Measurements from ENCODE around the gene CBFB.
"Not testable (repeated sequence)": the region's sequence is repeated elsewhere in the genome, so short reads cannot be mapped to it uniquely, and the experiment has no call there.

CBFB gene

DNA sequence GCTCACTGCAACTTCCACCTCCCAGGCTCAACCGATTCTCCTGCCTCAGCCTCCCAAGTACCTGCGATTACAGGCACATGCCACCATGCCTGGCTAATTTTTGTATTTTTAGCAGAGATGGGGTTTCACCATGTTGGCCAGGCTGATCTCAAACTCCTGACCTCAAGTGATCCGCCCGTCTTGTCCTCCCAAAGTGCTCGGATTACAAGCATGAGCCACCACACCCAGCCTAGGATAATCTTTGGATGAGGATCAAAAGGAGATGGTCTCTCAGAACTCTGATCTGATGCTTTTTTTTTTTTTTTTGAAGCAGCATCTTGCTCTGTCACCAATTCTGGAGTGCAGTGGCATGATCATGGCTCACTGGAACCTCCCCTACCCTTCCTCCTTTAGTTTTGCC is 93.8 kb downstream of the CBFB start:
- not testable (repeated sequence) for H3K4me3 ChIP-seq (ENCODE audit: insufficient read depth, low read depth, low read length)
- 94 to 95% methylated on average over 5 of the region's 5 CpGs for WGBS, 2 experiments

DNA sequence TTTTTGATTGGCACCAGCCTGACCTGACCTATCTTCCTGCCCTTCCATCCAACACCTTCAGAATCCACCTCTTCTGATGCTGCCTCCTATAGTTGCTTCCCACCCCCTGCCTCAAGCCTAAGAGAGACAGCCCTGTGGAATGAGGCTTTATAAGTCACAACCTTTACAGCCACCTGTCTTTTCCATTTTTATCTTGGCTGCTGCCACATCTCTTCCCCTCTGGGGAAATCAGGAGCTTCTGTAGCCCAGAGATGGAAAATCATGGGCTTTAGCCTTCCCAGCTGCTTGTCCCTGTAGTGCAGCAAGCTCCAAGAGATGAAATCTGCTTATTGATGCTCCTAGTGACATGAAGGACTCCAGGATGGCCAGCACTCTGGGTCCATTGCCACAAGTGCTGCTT is 99.5 kb downstream of the CBFB start:
- Histone ChIP-seq H3K27ac (ENCODE audit: insufficient read depth, low read depth, low read length, poor library complexity, severe bottlenecking) (no peak overlapping the region), H3K36me3 (ENCODE audit: control insufficient read depth, insufficient read depth, low read length) (peaks cover 12% of the 10 kb centered on the region)

More for the DNA sequence above, 93.8 kb downstream of the CBFB start:
- not testable (repeated sequence) for H3K4me1 ChIP-seq (ENCODE audit: control insufficient read depth, insufficient read depth, low read length); H3K27ac ChIP-seq (ENCODE audit: insufficient read depth, low read depth, low read length, poor library complexity, severe bottlenecking); H3K27me3 ChIP-seq (ENCODE audit: control insufficient read depth, insufficient read depth, low read length, poor library complexity, severe bottlenecking); H3K36me3 ChIP-seq (ENCODE audit: control insufficient read depth, insufficient read depth, low read length); H3K9me3 ChIP-seq (ENCODE audit: control insufficient read depth, low read length)

DNA sequence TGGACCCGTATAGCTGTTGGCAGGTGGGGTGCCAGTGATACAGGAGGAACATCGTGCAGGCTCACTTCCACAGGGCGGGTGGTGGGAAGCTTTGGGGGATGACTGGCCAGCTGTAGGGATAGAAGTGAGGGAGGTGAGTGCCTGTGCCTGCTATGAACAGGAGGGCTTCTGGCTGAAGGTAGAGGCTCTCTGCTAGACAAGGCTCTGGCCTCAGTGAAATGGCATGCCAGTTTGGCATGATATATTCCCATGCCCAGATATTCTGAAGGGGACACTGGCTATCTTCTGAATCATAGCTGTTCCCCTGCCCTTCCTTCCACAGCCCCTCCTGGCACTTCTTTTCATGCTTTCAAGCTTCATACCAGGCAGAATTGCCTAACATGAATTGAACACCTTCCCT is 99.9 kb downstream of the CBFB start:
- H3K27me3 ChIP-seq (ENCODE audit: control insufficient read depth, insufficient read depth, low read length, poor library complexity, severe bottlenecking), result no peaks in the 10 kb centered on the region
- H3K27ac ChIP-seq (ENCODE audit: insufficient read depth, low read depth, low read length, poor library complexity, severe bottlenecking), result no peak overlapping the region
- H3K4me1 ChIP-seq (ENCODE audit: control insufficient read depth, insufficient read depth, low read length), result no peaks in the 10 kb centered on the region
- WGBS, 2 experiments, result 91 to 94% methylated on average over 3 of the region's 3 CpGs
- H3K36me3 ChIP-seq (ENCODE audit: control insufficient read depth, insufficient read depth, low read length), result peaks cover 12% of the 10 kb centered on the region
- no peaks in the 10 kb centered on the region for H3K9me3 ChIP-seq (ENCODE audit: control insufficient read depth, low read length)
- no peak overlapping the region for H3K4me3 ChIP-seq (ENCODE audit: insufficient read depth, low read depth, low read length)

More for the DNA sequence above, 99.5 kb downstream of the CBFB start:
- Histone ChIP-seq H3K4me3 (ENCODE audit: insufficient read depth, low read depth, low read length) (no peak overlapping the region), H3K4me1 (ENCODE audit: control insufficient read depth, insufficient read depth, low read length) (no peaks in the 10 kb centered on the region), H3K27me3 (ENCODE audit: control insufficient read depth, insufficient read depth, low read length, poor library complexity, severe bottlenecking) (no peaks in the 10 kb centered on the region), H3K9me3 (ENCODE audit: control insufficient read depth, low read length) (no peaks in the 10 kb centered on the region)

DNA sequence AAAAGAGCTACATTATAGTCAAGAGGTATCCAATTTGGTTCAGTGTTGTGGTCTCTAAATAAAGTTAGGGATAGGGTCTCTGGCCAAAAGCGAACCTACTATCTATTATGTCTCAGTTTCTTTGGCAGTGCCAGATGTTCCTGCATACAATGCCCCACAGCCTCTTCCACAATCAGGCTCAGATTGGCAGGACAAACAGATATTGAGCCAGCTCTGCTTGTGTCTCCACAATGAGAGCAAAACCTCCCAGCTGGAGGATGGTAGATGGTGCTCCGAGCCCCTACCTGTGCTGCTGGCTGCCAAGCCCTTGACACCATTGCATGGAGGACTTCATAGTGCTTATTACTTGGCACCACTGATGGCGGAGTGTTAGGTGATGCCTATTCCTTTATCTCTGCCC is 100.5 kb downstream of the CBFB start:
- no peak overlapping the region for H3K4me3 ChIP-seq (ENCODE audit: insufficient read depth, low read depth, low read length)
- no peaks in the 10 kb centered on the region for H3K27me3 ChIP-seq (ENCODE audit: control insufficient read depth, insufficient read depth, low read length, poor library complexity, severe bottlenecking)
- no peaks in the 10 kb centered on the region for H3K9me3 ChIP-seq (ENCODE audit: control insufficient read depth, low read length)
- H3K36me3 ChIP-seq (ENCODE audit: control insufficient read depth, insufficient read depth, low read length), result peaks cover 12% of the 10 kb centered on the region
- 93 to 94% methylated on average over 3 of the region's 3 CpGs for WGBS, 2 experiments
- no peak overlapping the region for H3K27ac ChIP-seq (ENCODE audit: insufficient read depth, low read depth, low read length, poor library complexity, severe bottlenecking)
- no peaks in the 10 kb centered on the region for H3K4me1 ChIP-seq (ENCODE audit: control insufficient read depth, insufficient read depth, low read length)

DNA sequence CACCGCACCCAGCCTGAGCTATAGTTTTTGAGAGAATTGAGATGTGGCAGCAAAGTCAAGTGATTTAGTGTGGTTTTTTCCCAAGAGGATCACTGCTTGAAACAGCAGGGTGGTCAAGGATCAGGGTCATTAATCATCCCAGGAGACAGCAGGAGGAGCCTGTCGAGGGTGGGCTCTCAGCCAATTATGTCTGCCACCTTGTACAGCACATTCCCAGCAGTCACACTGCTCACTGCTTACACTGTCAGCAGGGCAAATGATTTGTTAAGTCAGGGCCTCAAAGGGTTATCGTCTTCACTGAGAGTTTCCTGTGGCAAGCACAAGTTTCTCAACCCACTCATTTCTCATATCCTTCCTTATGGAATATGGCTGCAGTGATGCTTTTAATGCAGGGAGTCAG is 108.7 kb downstream of the CBFB start:
- no peak overlapping the region for H3K27ac ChIP-seq (ENCODE audit: insufficient read depth, low read depth, low read length, poor library complexity, severe bottlenecking)
- no peak overlapping the region for H3K4me3 ChIP-seq (ENCODE audit: insufficient read depth, low read depth, low read length)
- 78 to 90% methylated on average over 3 of the region's 3 CpGs for WGBS, 2 experiments
- no peaks in the 10 kb centered on the region for H3K9me3 ChIP-seq (ENCODE audit: control insufficient read depth, low read length)
- H3K36me3 ChIP-seq (ENCODE audit: control insufficient read depth, insufficient read depth, low read length), result peaks cover 34% of the 10 kb centered on the region
- no peaks in the 10 kb centered on the region for H3K4me1 ChIP-seq (ENCODE audit: control insufficient read depth, insufficient read depth, low read length)
- no peaks in the 10 kb centered on the region for H3K27me3 ChIP-seq (ENCODE audit: control insufficient read depth, insufficient read depth, low read length, poor library complexity, severe bottlenecking)

DNA sequence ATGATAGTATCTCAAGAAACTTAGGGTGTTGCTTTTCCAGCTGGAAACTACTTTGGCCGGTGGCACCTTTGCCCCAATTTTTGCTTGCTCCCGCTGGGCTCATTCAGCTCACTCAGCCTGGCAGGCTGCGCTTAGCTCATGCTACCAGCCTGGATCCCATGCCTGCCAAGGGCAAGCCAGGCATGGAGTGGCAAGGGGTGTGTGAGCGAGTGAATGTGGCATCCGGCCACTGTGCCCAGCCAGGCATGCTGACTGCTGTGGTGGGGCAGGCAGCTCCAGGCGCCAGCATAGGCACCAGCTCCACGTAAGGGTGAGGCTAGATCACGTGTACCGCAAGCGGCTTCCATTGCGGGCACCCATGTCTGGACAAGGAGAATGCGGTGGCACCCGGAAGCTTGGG is 112.4 kb downstream of the CBFB start:
- Histone ChIP-seq H3K4me1 (ENCODE audit: control insufficient read depth, insufficient read depth, low read length) (no peaks in the 10 kb centered on the region), H3K36me3 (ENCODE audit: control insufficient read depth, insufficient read depth, low read length) (peaks cover 50% of the 10 kb centered on the region), H3K4me3 (ENCODE audit: insufficient read depth, low read depth, low read length) (no peak overlapping the region), H3K27me3 (ENCODE audit: control insufficient read depth, insufficient read depth, low read length, poor library complexity, severe bottlenecking) (no peaks in the 10 kb centered on the region), H3K9me3 (ENCODE audit: control insufficient read depth, low read length) (no peaks in the 10 kb centered on the region), H3K27ac (ENCODE audit: insufficient read depth, low read depth, low read length, poor library complexity, severe bottlenecking) (no peak overlapping the region)
- WGBS, 2 experiments, result 97% methylated on average over 13 of the region's 13 CpGs

DNA sequence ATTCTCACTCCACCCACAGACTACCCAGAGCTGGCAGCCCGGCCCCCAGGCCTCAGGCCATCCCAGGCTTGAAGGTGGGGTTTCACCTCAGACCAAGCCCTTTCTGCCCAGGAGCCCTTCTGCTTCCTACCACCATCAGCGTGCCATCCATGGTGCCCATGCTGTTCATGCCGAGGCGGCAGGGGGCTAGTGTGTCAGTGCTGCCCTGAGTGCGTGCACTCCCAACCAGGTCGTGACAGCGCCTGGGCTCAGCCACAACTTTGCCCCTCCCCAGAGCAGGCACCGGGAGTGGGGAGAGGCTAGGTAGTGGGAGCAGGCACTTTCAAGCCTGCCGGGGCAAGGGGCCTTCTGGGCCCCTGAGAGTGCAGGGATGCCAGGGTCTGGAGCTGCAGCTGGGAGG is 113.4 kb downstream of the CBFB start:
- no peaks in the 10 kb centered on the region for H3K9me3 ChIP-seq (ENCODE audit: control insufficient read depth, low read length)
- no peaks in the 10 kb centered on the region for H3K27me3 ChIP-seq (ENCODE audit: control insufficient read depth, insufficient read depth, low read length, poor library complexity, severe bottlenecking)
- H3K4me1 ChIP-seq (ENCODE audit: control insufficient read depth, insufficient read depth, low read length), result no peaks in the 10 kb centered on the region
- H3K4me3 ChIP-seq (ENCODE audit: insufficient read depth, low read depth, low read length), result no peak overlapping the region
- no peak overlapping the region for H3K27ac ChIP-seq (ENCODE audit: insufficient read depth, low read depth, low read length, poor library complexity, severe bottlenecking)
- 94 to 95% methylated on average over 9 of the region's 9 CpGs for WGBS, 2 experiments
- H3K36me3 ChIP-seq (ENCODE audit: control insufficient read depth, insufficient read depth, low read length), result peaks cover 56% of the 10 kb centered on the region

DNA sequence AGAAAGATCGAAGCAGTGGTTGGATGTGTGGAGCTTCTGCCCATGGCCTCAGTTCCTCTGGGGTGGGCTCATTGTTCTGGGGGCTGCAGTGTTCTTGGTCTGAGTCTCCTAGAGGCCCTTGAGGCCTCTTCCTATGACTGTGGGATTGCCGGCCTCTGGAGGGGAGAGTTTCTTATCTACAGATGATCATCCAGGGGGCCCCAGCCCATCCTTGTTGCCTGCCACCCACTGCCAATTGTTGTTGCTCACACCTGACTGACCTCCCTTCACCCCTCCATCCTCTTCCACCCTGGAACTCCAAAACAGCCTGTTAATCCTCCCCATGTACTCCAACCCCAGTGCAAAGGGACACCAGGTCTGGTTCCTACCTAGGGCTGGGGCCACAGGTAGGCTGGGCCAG is 116.0 kb downstream of the CBFB start:
- WGBS, 2 experiments, result 95 to 97% methylated on average over 2 of the region's 2 CpGs
- Histone ChIP-seq H3K4me3 (ENCODE audit: insufficient read depth, low read depth, low read length) (no peak overlapping the region), H3K4me1 (ENCODE audit: control insufficient read depth, insufficient read depth, low read length) (no peaks in the 10 kb centered on the region), H3K36me3 (ENCODE audit: control insufficient read depth, insufficient read depth, low read length) (peaks cover 68% of the 10 kb centered on the region), H3K9me3 (ENCODE audit: control insufficient read depth, low read length) (no peaks in the 10 kb centered on the region), H3K27ac (ENCODE audit: insufficient read depth, low read depth, low read length, poor library complexity, severe bottlenecking) (no peak overlapping the region), H3K27me3 (ENCODE audit: control insufficient read depth, insufficient read depth, low read length, poor library complexity, severe bottlenecking) (peaks cover 9% of the 10 kb centered on the region)

DNA sequence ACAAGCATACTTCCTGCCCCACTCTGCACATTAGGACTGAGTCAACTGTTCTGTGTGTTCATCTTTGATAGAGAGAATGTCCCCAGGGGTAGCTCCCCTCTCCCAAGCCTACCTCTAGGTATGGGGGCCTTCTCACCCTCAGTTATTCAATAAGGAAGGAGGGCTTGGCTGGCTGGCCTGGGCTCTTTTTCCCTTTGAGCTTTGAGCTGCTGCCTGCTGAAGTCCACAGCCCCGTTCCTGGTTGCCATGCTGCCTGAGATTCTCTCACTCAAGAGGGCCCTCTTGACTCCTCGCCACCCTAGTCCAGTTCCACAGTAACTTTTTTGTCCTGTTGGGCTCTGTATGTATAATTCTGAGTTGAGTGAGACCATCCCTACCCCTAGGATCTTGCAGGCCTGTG is 116.8 kb downstream of the CBFB start:
- H3K9me3 ChIP-seq (ENCODE audit: control insufficient read depth, low read length), result no peaks in the 10 kb centered on the region
- WGBS, 2 experiments, result 83 to 98% methylated on average over 2 of the region's 2 CpGs
- no peak overlapping the region for H3K27ac ChIP-seq (ENCODE audit: insufficient read depth, low read depth, low read length, poor library complexity, severe bottlenecking)
- H3K4me3 ChIP-seq (ENCODE audit: insufficient read depth, low read depth, low read length), result no peak overlapping the region
- no peaks in the 10 kb centered on the region for H3K4me1 ChIP-seq (ENCODE audit: control insufficient read depth, insufficient read depth, low read length)
- peaks cover 60% of the 10 kb centered on the region for H3K36me3 ChIP-seq (ENCODE audit: control insufficient read depth, insufficient read depth, low read length)
- peaks cover 17% of the 10 kb centered on the region for H3K27me3 ChIP-seq (ENCODE audit: control insufficient read depth, insufficient read depth, low read length, poor library complexity, severe bottlenecking)

DNA sequence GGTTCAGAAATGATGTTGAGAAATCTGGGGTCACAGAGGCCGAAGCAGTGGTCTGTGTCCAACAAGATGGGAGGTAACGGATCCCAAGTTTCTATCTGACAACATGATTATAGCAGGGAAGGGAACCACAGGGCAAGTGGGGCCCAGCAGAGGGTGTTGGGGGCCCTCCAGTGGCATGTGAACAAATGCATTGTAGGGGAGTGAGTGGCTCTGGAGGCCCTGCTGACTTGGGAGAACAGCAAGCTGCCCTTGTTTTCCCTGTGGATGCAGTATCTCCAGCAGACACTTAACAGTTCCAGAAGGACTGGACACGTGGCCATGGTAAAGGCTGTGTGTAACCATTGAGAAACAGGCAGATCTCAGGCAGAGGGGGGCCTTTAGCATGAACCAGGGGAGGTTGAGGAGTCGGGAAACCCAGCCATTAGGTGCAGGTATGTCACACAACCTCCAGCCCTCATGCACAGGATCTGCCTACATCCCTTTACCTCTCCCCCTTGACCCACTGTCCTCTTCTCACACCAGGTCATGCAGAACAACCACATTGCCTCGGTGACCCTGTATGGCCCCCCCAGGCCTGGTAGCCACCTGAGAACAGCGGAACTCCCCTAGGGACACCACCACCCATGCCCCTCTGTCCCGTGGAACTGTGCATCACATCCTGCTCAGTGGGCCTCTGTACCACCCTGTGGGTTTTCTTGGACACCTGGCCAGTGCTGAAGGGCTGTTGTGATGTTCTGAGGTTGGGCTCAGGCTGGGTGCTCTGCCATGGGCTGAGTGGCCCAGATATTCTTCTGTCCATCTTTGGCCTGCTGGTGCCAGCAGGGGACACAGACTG is 117.8 kb downstream of the CBFB start:
- Histone ChIP-seq H3K36me3 (ENCODE audit: control insufficient read depth, insufficient read depth, low read length) (peaks cover 50% of the 10 kb centered on the region), H3K27me3 (ENCODE audit: control insufficient read depth, insufficient read depth, low read length, poor library complexity, severe bottlenecking) (peaks cover 27% of the 10 kb centered on the region), H3K9me3 (ENCODE audit: control insufficient read depth, low read length) (no peaks in the 10 kb centered on the region), H3K4me3 (ENCODE audit: insufficient read depth, low read depth, low read length) (no peak overlapping the region), H3K4me1 (ENCODE audit: control insufficient read depth, insufficient read depth, low read length) (no peaks in the 10 kb centered on the region), H3K27ac (ENCODE audit: insufficient read depth, low read depth, low read length, poor library complexity, severe bottlenecking) (no peak overlapping the region)
- WGBS, 2 experiments, result 91 to 92% methylated on average over 7 of the region's 7 CpGs

Data from ectodermal cell (in vitro differentiated cells).